Activated T-helper 1 cell treated with anti-CD3 and anti-CD28 coated beads, Interleukin-12 subunit alpha, Interleukin-12 subunit beta, Interleukin-2, Interleukin-4 antibody, amounts not matched to agents 30 ng/mL and 10 ng/mL and 1 ng/mL, durations not matched to agents 14 hours and 24 hours and 36 hours (primary cell): ENCODE results near the gene SLC6A9. TPM values are rescaled to one million over a fixed set of nuclear protein-coding genes. Genes with fewer than 3 reads are reported as not detected.

Experiments used
- DNase-seq: peaks from one replicate; pipeline ENCODE4 v3.0.0; 2021; ENCODE audit warnings: low spot score
- H3K27ac Mint-ChIP-seq: one replicate; pipeline ENCODE4 v1.8.0; 2021; ENCODE audit warnings: mild to moderate bottlenecking, mixed read lengths
- H3K27me3 Mint-ChIP-seq: one replicate; pipeline ENCODE4 v1.8.0; 2022; ENCODE audit warnings: mild to moderate bottlenecking, moderate library complexity, mixed read lengths; ENCODE audit not compliant: insufficient read depth
- H3K36me3 Mint-ChIP-seq: one replicate; pipeline ENCODE4 v1.8.0; 2021; ENCODE audit warnings: low read depth, mixed read lengths
- H3K4me1 Mint-ChIP-seq: one replicate; pipeline ENCODE4 v1.8.0; 2021; ENCODE audit warnings: low read depth, mixed read lengths
- H3K4me3 Mint-ChIP-seq: one replicate; pipeline ENCODE4 v1.8.0; 2021; ENCODE audit warnings: mild to moderate bottlenecking, moderate library complexity, mixed read lengths
- H3K9me3 Mint-ChIP-seq: one replicate; pipeline ENCODE4 v1.8.0; 2021; ENCODE audit warnings: mixed read lengths
- intact Hi-C: fragments of 100-400 bp; cut with micrococcal nuclease; formaldehyde crosslinking; loops from one replicate; pipeline ENCODE4 v1.15.1; 2024
- total RNA-seq: library from RNA; stranded (reverse); gene quantifications from 2 replicates; pipeline ENCODE4 v1.2.3, GENCODE V29; 2022

The SLC6A9 gene
- total RNA-seq, 1 donor from 2014 or later, result 7.0 TPM

- peak overlapping the region; percentile 86 for H3K27ac Mint-ChIP-seq
- H3K9me3 Mint-ChIP-seq, result no peaks in the 10 kb centered on the region
- intact Hi-C loops, result loop anchor here (10.0 kb wide), 1 partner anchor 615 kb away; the partner anchor contains the start of gene ELOVL1
- DNase-seq, result no peak
- H3K27me3 Mint-ChIP-seq, result no peaks in the 10 kb centered on the region
- peak overlapping the region; percentile 90 for H3K4me3 Mint-ChIP-seq
- peaks cover 43% of the 10 kb centered on the region for H3K4me1 Mint-ChIP-seq
- peaks cover 26% of the 10 kb centered on the region for H3K36me3 Mint-ChIP-seq
These were observed 51.6 kb downstream of the SLC6A9 start for GRCh38 chr1:43979528-43980254.

DNA sequence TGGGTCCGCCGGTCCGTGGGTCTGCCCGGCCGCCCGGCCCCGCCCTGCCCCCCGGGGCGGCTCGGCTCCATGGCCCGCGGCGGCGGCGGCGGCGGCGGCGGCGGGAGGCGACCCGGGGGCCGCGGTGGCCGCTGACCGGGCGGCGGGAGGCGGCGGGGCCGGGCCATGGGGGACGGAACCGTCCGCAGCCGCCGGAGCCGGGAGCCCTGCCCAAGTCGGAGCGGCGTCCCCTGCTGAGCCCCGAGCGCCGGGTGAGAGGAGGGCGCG, 52.1 kb downstream of the SLC6A9 start:
- Mint-ChIP-seq H3K9me3 (no peaks in the 10 kb centered on the region), H3K27ac (no peak overlapping the region), H3K27me3 (peaks cover 1% of the 10 kb centered on the region), H3K36me3 (peaks cover 27% of the 10 kb centered on the region), H3K4me3 (no peak overlapping the region), H3K4me1 (peaks cover 46% of the 10 kb centered on the region)
- intact Hi-C loops, result loop anchor here (10.0 kb wide), 1 partner anchor 614 kb away; the partner anchor contains the start of gene ELOVL1
- no peak for DNase-seq

DNA sequence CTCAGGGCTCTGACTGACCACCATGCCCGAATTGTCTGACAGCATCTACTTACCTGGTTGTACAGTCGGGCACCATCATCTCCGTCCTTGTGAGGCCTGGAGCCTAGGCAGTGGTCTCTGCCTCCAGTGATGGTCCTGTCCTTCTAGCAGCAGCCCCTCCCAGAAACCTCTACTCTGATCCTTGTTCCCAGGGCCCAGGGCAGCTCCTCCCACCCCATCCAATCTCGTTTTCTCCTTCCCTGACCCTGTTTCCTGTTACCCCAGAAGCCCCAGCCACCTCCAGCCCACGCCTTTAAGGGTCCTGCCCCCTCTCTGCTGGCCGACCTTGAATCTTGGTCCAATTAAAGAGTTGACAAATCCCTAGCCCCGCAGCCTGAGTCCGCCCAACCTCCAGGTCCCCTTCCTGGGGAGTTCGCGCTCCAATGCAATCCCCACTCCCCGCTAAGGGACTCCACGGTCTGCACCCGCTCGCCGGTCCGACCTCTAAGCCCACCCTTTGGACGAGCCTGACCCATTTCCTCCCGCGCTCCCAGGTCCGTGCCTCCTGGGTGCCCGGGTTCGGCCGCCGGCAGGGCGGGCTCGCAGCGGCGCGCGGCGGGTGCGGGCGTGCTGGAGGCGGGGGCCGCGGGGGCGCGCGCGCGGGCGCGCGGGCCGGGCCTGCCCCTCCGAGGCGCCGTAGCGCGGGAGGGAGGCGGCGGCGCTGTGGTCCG, 52.6 kb downstream of the SLC6A9 start, which contains the start of gene B4GALT2:
Gene B4GALT2 (plus strand): TSS at position 660 of the 710 bp plus-strand sequence. CDS start 1,951 bp downstream, outside the sequence.
- Mint-ChIP-seq H3K9me3 (no peaks in the 10 kb centered on the region), H3K4me3 (peak within 1 kb of the TSS; percentile 90), H3K27me3 (peaks cover 1% of the 10 kb centered on the region), H3K27ac (peak within 1 kb of the TSS; percentile 86), H3K4me1 (peaks cover 51% of the 10 kb centered on the region), H3K36me3 (peaks cover 31% of the 10 kb centered on the region)
- DNase-seq, result peak; percentile 30
- intact Hi-C loops, result loop anchor here (10.0 kb wide), 1 partner anchor 614 kb away; the partner anchor contains the start of gene ELOVL1

- peaks cover 1% of the 10 kb centered on the region for H3K27me3 Mint-ChIP-seq
- H3K4me3 Mint-ChIP-seq, result peak overlapping the region; percentile 85
- H3K27ac Mint-ChIP-seq, result no peak overlapping the region
- peaks cover 56% of the 10 kb centered on the region for H3K4me1 Mint-ChIP-seq
- H3K36me3 Mint-ChIP-seq, result peaks cover 35% of the 10 kb centered on the region
- DNase-seq, result no peak
- intact Hi-C loops, result loop anchor here (10.0 kb wide), 1 partner anchor 613 kb away; the partner anchor contains the start of gene ELOVL1
- no peaks in the 10 kb centered on the region for H3K9me3 Mint-ChIP-seq
These were observed 53.1 kb downstream of the SLC6A9 start for GRCh38 chr1:43978264-43978550.

DNA sequence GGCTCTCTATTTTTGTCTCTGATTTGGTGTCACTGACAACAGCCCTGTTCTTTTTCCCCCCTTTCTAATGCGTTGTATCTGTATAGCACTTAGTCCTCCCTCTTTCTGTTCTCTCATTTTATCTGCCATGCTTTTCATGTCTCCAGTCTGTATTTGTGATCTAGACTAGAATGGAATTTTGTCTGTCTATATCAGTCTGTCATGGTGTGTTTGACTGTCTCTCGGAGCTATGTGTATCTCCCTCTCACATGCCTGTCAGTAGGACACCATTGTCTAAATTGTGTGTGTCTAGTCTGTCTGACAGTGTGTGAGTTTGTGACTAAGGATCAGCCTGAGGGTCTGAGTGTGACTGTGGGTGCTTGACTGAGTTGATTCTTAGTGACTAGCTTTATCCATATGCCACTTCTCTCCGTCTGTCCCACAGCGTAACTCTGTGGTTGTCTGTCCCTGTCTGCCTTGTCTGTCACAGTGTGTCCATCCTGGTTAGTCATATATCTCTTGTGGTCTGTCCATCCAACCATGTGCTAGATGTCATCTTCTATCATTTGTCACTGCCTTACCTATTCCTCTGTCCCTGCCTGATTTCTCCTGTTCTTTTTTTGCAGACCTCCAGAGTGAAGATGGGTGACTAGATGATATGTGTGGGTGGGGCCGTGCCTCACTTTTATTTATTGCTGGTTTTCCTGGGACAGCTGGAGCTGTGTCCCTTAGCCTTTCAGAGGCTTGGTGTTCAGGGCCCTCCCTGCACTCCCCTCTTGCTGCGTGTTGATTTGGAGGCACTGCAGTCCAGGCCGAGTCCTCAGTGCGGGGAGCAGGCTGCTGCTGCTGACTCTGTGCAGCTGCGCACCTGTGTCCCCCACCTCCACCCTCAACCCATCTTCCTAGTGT, 53.6 kb downstream of the SLC6A9 start:
- Mint-ChIP-seq H3K36me3 (peaks cover 38% of the 10 kb centered on the region), H3K4me1 (peaks cover 58% of the 10 kb centered on the region), H3K4me3 (peak overlapping the region; percentile 85), H3K9me3 (no peaks in the 10 kb centered on the region), H3K27me3 (peaks cover 1% of the 10 kb centered on the region), H3K27ac (no peak overlapping the region)
- DNase-seq, result no peak
- intact Hi-C loops, result loop anchor here (10.0 kb wide), 1 partner anchor 613 kb away; the partner anchor contains the start of gene ELOVL1

- Mint-ChIP-seq H3K9me3 (no peaks in the 10 kb centered on the region), H3K4me3 (peak overlapping the region; percentile 85), H3K4me1 (peaks cover 58% of the 10 kb centered on the region), H3K36me3 (peaks cover 43% of the 10 kb centered on the region), H3K27ac (no peak overlapping the region), H3K27me3 (peaks cover 1% of the 10 kb centered on the region)
- DNase-seq, result no peak
- intact Hi-C loops, result loop anchor here (10.0 kb wide), 1 partner anchor 612 kb away; the partner anchor contains the start of gene ELOVL1
These were observed 54.4 kb downstream of the SLC6A9 start for GRCh38 chr1:43976890-43977289.

- Mint-ChIP-seq H3K27me3 (peaks cover 1% of the 10 kb centered on the region), H3K36me3 (peaks cover 43% of the 10 kb centered on the region), H3K27ac (peak overlapping the region; percentile 80), H3K4me3 (peak overlapping the region; percentile 85), H3K9me3 (no peaks in the 10 kb centered on the region), H3K4me1 (peaks cover 58% of the 10 kb centered on the region)
- intact Hi-C loops, result loop anchor here (10.0 kb wide), 1 partner anchor 611 kb away; the partner anchor contains the start of gene ELOVL1
- no peak for DNase-seq
These were observed 55.2 kb downstream of the SLC6A9 start for GRCh38 chr1:43976045-43976444.

- peak overlapping the region; percentile 85 for H3K4me3 Mint-ChIP-seq
- peaks cover 1% of the 10 kb centered on the region for H3K27me3 Mint-ChIP-seq
- H3K27ac Mint-ChIP-seq, result peak overlapping the region; percentile 80
- peaks cover 60% of the 10 kb centered on the region for H3K4me1 Mint-ChIP-seq
- peaks cover 43% of the 10 kb centered on the region for H3K36me3 Mint-ChIP-seq
- peak; percentile 25 for DNase-seq
- intact Hi-C loops, result loop anchor here (10.0 kb wide), 1 partner anchor 611 kb away; the partner anchor contains the start of gene ELOVL1
- H3K9me3 Mint-ChIP-seq, result no peaks in the 10 kb centered on the region
These were observed 55.9 kb downstream of the SLC6A9 start for GRCh38 chr1:43975249-43975961.

GRCh38 chr1:43974443-43975248, 56.6 kb downstream of the SLC6A9 start, which contains the start of gene ATP6V0B:
TSS of gene ATP6V0B (plus strand) at chr1:43974960. CDS start at chr1:43975041, 81 bp downstream.
- Mint-ChIP-seq H3K27ac (peak within 1 kb of the TSS; percentile 89), H3K4me1 (peaks cover 60% of the 10 kb centered on the region), H3K27me3 (peaks cover 1% of the 10 kb centered on the region), H3K9me3 (no peaks in the 10 kb centered on the region), H3K4me3 (peak within 1 kb of the TSS; percentile 85), H3K36me3 (peaks cover 44% of the 10 kb centered on the region)
- intact Hi-C loops, result loop anchor here (1.0 to 10.0 kb wide), 8 partner anchors 17 to 1292 kb away; partner anchors contain the start of genes BTBD19, CCDC24, DYNLT4 and ELOVL1
- peak; percentile 94 for DNase-seq

GRCh38 chr1:43973981-43974442, 57.2 kb downstream of the SLC6A9 start:
- Mint-ChIP-seq H3K36me3 (peaks cover 44% of the 10 kb centered on the region), H3K27ac (peak overlapping the region; percentile 89)
- intact Hi-C loops, result loop anchor here (1.0 to 10.0 kb wide), 8 partner anchors 17 to 1292 kb away; partner anchors contain the start of genes BTBD19, CCDC24, DYNLT4 and ELOVL1

More at GRCh38 chr1:43973981-43974442, 57.2 kb downstream of the SLC6A9 start:
- Mint-ChIP-seq H3K27me3 (peaks cover 1% of the 10 kb centered on the region), H3K9me3 (no peaks in the 10 kb centered on the region), H3K4me3 (peak overlapping the region; percentile 85), H3K4me1 (peaks cover 65% of the 10 kb centered on the region)
- DNase-seq, result no peak
